ENCODE data around the gene ZNF780A.

GRCh38 chr19:40101813-40102212, 11.1 kb upstream of the ZNF780A start:
- TF ChIP-seq POLR2A (IDR thresholded peaks at IDR 0.05): no peak
- TF ChIP-seq CTCF (IDR thresholded peaks at IDR 0.05): no peak
- no peak for TF ChIP-seq POLR2AphosphoS5 (IDR thresholded peaks at IDR 0.05)
- no peak for TF ChIP-seq EP300 (IDR thresholded peaks at IDR 0.05)

All from suprapubic skin (tissue), 4 donors.